Stimulated activated CD4-positive, alpha-beta T cell treated with anti-CD3 and anti-CD28 coated beads, Interleukin-4, amount 100 ng/mL, for 24 hours (primary cell): ENCODE data around the gene ZNF407.

ENCODE experiments used
- DNase-seq: peaks from one replicate; pipeline ENCODE4 v3.0.0-alpha.2; 2020

The ZNF407 gene

GRCh38 chr18:75110311-75110710, 512.6 kb downstream of the ZNF407 start:
- no peak for DNase-seq

- DNase-seq: no peak
Observed at GRCh38 chr18:75110846-75111415, 513.3 kb downstream of the ZNF407 start.

GRCh38 chr18:75111760-75112159, 514.1 kb downstream of the ZNF407 start:
- DNase-seq: no peak

GRCh38 chr18:75112186-75113096, 514.8 kb downstream of the ZNF407 start:
- no peak for DNase-seq

DNA sequence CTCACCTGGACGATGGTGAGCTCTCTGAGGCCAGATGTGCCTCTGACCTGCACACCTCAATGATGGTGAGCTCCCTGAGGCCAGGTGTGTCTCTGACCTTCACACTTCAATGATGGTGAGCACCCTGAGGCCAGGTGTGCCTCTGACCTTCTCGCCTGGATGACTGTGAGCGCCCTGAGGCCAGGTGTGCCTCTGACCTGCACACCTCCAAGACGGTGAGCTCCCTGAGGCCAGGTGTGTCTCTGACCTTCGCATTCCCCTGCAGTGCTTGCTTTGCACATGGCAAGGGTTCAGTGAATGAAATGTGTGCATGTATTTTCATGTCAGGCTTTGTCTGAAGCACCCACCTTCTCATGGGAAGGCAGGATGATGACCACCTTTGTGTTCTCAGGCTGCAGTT, 515.8 kb downstream of the ZNF407 start:
- no peak for DNase-seq

DNA sequence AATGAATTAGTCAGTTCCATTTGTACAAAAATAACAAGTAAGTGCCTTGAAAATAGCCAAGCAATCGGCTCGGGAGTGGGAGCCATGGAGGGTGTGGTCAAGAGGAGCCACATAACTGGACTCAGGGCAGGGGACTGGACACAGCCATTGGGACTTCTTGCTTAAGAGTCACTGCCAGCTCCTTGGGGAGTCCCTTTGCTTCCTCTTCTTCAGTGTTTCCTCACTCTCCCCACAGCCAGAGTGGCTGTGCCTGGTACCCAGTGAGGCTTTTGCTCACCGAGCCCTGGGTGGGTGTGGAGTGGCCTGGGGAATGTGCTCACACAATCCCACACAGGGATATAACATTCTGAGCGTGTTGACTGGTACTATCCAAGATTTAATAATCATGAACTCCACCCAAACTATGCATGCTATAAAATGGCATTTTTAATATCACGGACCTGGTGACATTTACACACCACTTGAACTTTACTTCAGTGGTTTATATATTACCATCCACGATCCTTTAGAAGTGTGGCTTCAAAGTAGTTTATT, 516.6 kb downstream of the ZNF407 start:
- no peak for DNase-seq
